ENCODE results near the gene DNAJC12.
"Not testable (repeated sequence)": the region's sequence is repeated elsewhere in the genome, so short reads cannot be mapped to it uniquely, and the experiment has no call there.

DNAJC12 gene

DNA sequence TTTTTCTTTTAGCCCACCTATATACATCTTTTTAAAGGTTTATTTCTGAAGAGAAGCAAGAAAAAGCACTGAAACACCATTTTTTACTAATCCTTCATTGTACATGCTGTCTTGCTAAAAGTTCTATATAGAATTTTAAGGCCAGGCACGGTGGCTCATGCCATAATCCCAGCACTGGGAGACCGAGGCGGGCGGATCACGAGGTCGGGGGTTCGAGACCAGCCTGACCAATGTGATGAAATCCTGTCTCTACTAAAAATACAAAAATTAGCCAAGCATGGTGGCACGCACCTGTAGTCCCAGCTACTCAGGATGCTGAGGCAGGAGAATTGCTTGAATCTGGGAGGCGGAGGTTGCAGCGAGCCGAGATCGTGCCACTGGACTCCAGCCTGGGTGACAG, 1.5 kb upstream of the DNAJC12 start:
- DNase-seq (ENCODE audit: low read depth) = not testable (repeated sequence)

DNA sequence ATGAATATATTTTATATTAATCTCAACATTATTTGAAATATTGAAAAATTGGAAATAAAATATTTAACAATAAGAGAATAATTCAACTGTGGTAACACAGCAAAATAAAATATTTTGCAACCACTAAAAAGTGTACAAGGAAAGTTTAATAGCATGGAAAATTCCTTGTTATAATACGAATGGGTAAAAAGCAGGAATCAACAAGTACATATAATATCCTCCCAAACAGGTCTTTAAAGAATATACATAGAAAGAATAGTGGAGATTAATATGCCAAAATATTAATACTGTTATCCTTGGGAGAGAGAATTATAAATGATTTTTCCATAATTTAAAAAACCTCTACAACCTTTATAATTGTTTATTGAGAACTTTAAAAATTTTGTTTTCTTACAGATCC, 1.0 kb downstream of the DNAJC12 start:
- no peak for DNase-seq (ENCODE audit: low read depth)

DNA sequence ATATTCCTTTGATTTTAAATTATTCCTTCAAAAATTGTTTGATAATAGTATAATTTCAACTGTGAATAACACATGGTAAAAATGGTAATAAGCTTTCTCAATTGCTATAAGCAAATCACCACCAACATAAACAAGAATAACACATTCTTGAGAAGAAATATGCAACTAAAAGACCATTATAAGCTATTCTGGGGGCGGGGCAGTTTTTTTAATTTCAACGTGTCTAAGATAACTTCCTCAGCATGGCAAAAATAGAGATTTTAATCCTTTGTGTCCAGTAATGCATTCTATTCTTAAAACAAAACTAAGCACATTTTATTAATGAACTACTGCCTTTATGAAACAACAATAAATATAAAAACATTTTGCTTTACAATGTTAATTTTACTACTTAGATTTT, 1.5 kb downstream of the DNAJC12 start:
- DNase-seq (ENCODE audit: low read depth) = no peak

DNA sequence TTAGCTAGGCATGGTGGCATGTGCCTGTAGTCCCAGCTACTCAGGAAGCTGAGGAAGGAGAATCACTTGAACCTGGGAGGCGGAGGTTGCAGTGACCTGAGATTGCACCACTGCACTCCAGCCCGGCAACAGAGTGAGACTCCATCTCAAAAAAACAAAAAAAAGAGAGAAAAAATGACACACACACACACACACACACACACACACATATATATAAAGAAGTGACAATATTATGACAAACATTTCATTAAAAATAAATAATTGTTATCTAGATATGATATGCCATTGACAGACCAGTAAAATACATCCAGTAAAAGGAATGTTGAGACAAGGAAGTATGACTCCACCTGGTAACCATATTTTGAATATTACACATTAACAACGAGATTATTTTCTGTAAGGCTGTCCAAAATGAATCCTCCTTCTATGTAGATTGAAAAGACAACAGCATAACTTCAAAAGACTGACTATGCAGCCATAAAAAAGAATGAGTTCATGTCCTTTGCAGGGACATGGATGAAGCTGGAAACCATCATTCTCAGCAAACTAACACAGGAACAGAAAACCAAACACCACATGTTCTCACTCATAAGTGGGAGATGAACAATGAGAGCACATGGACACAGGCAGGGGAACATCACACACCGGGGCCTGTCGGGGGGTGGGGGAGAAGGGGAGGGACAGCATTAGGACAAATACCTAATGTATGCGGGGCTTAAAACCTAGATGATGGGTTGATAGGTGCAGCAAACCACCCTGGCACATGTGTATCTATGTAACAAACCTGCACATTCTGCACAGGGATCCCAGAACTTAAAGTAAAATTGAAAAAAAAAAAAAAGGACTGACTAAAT, 2.2 kb downstream of the DNAJC12 start:
- not testable (repeated sequence) for DNase-seq (ENCODE audit: low read depth)

DNA sequence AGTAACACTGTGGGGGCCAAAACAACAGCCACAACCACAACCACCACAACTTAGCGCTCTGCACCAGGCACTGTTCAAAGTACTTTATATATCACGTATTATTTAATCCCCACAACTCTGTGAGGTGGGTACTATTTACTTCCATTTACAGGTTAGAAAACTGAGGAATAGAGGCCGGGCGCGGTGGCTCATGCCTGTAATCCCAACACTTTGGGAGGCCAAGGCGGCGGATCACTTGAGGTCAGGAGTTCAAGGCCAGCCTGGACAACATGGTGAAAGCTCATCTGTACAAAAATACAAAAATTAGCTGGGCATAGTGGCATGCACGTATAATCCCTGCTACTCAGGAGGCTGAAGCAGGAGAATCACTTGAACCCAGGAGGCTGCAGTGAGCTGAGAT, 3.6 kb downstream of the DNAJC12 start:
- no peak for DNase-seq (ENCODE audit: low read depth)

DNA sequence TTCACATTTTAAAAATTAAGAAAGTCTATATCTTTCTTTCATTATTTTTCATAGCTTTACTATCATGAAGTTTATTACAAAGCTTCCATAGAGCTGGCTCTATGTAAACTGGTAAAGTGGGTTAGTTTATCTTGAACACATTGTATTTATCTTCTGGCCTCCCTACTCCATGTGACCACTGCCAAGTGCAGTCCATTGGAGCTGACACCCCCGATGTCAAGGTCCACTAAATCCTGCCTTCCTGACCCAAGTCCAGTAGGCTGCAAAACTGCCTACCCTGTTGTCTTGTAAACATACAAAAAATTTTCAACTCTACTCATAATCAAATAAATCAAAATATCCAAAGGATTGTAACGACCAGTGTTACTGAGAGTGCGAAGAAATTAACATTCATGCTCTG, 10.2 kb downstream of the DNAJC12 start:
- no peak for DNase-seq (ENCODE audit: low read depth)

DNA sequence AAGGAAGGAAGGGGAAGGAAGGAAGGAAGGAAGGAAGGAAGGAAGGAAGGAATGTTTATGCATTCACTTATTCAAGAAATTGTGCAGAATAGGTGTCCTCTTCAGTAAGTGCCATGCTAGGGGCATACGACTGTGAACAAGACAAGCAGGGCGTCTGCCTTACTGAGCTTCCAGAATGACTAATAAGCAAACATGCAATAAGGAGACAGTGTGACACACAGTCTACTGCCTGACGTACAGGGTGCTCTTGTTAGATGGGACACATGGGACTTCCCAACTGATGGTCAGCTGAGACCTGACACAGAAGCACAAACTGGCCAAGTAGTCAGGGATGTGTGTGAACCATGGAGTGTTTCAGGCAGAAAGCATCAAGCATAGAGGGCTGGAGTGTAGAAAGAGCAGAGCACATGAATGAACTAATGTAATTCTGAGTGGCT, 18.2 kb downstream of the DNAJC12 start:
- DNase-seq (ENCODE audit: low read depth) = no peak

DNA sequence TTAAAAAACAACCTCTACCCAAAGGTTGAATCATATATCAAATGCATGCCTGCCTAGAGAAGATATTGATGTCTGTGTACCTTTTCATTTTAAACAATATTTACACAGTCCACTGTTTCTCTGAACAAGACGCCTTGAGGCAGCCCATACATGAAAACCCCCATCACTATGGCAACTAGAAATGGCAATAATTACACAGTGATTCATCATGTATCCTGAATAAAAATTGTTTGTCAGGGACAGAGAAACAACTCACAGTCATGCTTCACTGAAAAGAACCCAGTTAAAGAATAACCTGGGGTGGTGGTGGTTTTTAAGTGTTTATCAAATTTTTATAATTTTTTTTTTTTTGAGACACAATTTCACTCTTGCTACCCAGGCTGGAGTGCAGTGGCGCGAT, 19.7 kb downstream of the DNAJC12 start:
- DNase-seq (ENCODE audit: low read depth) = no peak

DNA sequence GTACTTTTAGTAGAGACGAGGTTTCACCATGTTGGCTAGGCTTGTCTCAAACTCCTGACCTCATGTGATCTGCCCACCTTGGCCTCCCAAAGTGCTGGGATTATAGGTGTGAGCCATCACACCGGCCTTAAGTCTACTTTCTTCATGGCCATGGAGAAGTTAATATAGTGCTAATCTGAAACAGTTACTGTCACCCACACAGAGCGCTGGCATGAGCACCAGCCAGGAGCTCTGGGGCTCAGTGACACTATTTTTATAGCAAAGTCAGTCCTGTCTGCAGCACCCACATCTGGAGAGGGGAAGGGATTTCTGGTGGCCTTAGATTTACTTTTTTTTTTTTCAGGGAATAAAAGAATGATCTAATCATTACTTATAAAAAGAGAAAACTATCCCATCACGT, 21.3 kb downstream of the DNAJC12 start:
- no peak for DNase-seq (ENCODE audit: low read depth)

DNA sequence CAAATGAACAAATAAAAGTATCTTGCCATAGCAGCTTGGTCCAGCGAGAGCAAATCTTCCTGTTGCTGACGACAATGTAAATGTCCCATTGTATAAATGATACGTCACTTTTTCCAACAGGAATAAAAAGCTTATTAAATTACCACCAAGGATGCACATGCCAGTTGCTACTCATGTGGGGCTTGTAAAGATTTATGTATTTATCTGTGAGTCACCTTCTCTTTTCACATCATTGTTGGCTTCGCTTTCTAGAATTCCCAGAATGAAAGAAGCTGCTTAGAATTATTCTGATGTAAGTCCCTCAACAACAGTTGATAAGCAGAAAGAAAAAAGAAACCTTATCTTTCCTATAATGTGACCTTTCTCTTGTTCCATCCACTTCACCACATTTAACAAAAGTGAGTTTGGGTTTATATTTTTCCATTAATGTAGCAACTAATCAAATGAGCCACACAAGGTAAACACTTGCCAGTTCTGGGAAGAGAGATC, 22.4 kb downstream of the DNAJC12 start:
- DNase-seq (ENCODE audit: low read depth) = no peak

DNA sequence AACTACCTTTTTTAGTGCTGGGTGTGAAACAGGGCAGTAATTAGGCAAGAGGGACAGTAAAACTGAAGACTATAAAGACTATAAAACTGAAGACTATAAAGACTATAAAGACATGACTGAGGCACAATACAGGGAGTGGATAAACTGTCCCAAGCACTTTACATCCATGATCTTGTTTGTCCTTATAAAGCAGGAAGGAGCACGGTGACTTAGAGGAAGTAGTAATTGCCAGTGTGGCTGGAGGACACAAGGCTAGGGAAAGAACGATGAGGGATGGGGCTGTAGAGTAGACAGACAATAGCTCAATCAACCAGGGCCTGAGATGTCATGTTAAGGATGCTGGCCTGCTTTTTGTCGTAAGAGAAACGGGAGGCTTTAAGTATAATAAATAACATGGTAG, 26.0 kb downstream of the DNAJC12 start:
- DNase-seq (ENCODE audit: low read depth) = no peak

DNA sequence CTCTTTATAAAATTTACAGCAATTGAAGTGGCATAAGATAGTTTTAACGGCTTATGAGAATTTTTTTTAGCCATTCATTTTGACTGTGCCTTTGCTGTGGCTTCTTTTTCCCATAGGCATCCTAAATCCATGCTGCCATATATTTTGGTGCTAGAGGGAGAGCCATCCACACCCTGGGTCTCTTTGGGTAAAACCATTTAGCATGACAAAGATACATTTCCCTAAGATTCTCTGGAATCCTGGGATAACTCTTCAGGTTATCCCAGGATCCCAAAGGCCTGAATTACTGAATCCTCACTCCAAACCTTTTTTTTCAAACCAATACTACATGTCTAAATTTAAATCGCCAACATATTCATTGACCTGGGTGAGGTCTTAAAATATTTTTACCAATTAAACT, 28.9 kb downstream of the DNAJC12 start:
- no peak for DNase-seq (ENCODE audit: low read depth)

DNA sequence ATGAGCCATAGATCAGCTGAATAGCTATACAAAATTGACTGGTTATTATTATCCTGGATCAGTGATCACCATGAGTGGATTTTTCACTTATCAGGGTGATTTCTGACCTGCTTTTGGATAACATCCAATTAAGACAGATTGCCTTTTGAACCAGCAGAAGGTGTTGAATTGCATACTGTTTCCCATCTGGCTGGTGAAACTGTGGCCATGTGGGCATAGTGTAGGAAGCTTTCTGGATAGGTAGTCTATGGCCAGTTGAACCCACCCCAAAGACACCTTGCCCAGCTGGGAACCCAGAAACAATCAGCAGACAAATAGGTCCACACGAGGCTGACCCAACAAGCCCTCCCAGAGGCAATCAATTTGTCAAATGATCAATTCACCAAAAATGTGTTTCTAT, 29.3 kb downstream of the DNAJC12 start:
- no peak for DNase-seq (ENCODE audit: low read depth)

DNA sequence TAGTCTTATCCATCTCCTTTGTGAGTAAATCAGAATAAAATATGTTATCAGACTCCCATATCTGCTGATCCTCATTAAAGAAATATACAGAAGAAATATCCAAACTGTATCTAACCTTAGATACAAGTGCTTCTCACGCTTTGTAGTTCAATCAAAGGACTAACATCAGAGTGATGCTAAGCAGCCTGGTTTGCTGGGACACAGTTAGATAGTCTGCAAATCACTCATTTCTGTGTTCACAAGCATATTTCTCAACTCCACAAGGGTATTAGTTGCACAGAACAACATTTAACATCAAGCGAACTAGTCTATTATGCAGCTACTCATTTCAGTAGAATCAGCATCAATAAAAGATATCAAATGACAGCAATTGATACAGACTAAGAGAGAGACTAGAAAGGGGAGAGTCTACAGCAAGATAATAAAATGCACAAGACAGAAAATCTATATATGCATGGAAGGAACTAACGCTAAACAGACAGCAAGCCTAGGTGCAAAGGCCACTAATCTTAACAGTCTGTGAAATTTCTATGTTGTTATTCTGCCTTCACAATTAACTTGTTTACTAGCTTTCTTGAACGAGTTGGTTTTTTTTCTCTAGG, 30.0 kb downstream of the DNAJC12 start:
- no peak for DNase-seq (ENCODE audit: low read depth)

DNA sequence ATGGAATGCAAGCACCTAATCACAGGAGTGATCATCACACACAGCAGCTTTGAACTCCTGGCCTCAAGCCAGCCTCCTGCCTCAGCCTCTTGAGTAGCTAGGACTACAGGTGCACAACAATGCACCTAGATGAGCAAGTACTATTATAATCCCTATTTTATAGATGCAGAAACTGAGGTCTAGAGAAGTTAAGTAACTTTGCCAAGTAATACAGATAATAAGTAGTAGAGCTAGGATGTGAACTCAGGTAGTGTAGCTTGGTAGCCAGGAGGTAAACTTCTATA, 33.7 kb downstream of the DNAJC12 start:
- no peak for DNase-seq (ENCODE audit: low read depth)

DNA sequence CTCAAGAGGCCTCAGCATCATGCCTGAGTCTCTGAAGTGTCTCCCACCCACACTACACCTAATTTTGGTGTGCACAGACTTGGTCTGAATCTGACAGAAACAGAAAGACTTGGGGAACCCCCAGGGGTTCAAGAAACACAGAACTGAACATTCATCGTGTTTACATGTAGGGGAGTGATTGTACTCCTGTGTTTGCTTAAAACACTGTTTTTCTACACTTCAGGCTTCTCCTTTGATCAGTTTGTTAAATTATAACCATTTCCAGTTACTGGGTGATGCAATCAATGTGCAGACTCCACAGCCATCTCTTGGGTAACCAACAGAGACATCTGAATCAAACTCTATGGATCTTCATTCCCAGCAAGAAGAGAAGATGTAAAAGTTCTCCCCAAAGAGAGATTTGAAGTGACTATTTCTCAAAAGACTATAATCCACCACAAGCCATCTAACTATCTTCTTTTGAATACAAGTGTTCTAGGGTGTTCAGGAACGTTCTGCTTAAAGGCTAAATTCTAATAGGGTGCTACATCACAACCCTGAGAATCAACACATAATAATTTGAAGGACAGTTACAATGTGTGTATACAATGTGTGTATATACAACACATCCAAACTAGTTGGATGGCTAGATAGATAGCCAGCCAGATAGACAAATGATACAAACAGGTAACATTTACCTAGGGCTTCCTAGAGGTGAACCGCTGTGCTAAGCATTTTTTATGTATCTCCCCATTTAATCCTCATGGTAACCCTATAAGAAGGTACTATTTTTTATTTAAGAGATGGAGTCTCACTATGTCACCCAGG, 34.2 kb downstream of the DNAJC12 start:
- DNase-seq (ENCODE audit: low read depth) = no peak

DNA sequence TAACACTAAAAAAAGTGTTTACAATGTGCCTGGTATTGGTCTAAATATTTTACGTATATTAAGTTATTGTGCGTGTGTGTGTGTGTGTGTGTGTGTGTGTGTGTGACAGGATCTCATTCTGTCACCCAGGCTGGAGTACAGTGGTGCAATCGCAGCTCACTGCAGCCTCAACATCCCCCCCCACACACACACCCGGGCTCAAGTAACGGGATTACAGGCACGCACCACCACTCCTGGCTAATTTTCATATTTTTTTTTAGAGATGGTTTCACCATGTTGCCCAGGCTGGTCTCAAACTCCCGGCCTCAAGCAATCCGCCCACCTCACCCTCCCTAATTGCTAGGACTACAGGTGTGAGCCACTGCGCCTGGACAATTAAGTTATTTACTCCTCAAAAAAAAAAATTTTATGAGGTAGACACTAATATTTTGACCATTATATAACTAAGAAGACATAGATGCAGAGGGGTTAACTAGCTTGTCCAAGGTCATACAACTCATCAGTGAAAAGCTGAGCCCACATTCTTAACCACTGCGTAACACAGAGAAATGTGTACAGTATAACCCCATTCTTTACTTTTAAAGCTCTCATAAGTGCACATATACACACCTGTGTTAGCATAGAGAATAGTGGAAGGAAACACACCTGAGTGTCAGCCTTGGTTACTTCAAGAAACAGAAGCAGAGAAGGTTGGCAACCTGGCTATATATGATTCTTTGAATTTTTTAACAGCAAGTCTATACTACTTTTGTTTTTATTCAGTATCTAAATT, 35.0 kb downstream of the DNAJC12 start:
- DNase-seq (ENCODE audit: low read depth) = no peak

DNA sequence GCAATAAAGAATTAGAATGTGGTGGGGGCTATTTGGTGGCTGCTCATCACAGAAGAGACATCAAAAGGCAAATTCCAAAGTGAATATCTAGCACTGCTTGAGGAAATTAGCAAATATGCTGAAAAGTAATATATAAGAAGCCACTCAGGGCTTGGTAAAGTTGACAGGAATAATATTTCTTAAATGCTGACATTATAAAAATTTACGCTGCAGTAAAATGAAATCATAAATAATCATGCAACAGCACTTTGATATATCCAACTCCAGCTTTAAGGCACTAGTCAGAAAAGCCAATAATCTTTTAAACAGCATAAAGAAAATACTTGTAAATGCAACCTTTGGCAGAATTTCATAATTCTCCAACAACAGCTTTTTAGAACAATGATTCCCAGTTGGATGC, 36.9 kb downstream of the DNAJC12 start:
- DNase-seq (ENCODE audit: low read depth) = no peak

DNA sequence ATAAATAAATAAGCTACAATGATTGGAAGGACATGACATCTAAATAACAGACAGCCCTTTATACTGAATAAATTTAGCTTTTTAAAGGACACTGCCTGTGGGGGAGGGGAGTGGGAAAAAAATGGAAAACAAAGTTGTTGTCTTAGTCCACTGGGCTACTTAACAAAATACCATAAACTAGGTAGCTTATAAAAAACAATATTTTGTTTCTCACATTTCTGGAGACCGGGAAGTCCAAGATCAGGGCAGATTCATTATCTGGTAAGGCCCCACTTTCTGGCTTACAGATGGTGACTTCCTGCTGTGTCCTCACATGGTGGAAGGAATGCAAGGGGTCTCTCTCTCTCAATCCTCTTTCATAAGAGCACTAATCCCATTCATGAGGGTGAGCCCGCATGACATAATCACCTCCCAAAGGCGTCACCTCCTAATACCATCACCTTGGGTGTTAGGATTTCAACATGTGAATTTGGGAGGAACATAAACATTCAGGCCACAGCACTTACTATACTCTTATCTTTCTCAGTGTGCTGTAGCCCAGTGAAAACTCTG, 43.0 kb downstream of the DNAJC12 start:
- no peak for DNase-seq (ENCODE audit: low read depth)

DNA sequence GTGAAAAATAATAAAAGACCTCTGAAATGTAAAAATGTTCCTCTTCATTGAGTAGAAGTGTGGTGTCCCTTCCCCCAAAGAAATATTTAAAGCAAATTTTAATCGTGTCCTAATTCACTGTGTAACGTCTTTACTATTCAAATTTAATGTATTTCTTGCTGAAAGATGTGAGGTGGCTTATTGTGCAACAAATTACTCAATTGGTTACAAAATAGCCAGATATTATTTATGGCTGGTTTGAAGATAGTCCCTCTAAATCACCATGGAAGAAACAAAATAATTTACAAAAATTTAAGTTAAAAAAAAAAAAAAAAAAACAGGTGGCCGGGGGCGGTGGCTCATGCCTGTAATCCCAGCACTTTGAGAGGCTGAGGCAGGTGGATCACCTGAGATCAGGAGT, 43.7 kb downstream of the DNAJC12 start:
- DNase-seq (ENCODE audit: low read depth) = no peak

DNA sequence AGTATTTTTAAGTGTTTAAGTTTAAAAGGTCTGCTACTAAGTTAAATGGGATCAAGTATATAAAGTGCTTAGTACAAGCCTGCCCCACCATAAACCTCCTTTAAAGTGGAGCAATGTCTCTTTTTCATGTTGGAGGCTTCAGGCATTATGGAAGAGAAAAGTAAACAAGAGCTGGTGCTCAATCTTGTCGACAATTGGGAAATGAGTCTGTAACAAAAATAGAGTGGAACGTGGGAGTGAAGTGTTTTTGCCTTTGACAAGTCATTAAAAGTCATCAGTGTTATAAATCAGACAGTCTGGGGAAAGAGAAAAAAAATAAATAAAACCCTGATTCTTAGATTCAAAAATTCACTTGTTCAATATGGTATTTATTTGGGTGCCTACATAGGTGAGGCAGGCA, 44.7 kb downstream of the DNAJC12 start:
- no peak for DNase-seq (ENCODE audit: low read depth)

DNA sequence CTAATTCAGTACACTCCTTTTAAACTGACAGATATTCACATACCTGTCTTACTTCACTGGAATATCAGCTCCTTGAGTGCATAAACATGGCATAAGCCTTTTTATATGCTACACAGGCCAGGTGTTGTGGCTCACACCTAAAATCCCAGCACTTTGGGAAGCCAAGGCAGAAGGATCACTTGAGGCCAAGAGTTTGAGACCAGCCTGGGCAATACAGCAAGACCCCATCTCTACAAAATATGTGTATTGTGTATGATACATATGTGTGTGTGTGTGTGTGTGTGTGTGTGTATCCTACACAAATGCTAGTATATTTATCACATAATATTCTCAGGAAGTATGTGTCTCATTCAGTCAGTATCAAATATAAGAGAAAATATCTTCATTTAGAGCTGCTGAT, 45.3 kb downstream of the DNAJC12 start:
- no peak for DNase-seq (ENCODE audit: low read depth)
